ENCODE data around the gene TMEM41A.

TMEM41A gene

GRCh38 chr3:185498503-185499396 lies at the start of gene TMEM41A:
Gene TMEM41A (minus strand): TSS chr3:185499035. CDS start chr3:185498961, 74 bp downstream.
- DNase-seq: peak; percentile 89

DNA sequence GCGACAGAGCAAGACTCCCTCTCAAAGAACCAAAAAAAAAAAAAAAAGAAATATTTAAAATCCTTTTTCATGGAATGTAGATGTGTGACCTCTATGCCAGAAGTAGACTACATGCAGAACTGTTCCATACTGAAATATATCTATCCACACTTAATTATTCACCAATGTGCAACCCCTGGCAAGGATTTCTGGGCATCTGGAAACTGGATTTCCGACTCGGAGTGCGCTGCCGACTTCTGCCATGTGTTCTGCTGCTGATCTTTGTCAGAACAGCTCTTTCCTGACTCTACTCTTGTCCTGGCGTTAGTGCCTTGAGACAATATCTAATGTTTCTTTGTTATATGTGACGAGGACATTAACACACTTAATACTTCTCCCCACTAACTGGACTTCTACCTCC lies 41.9 kb upstream of the TMEM41A start:
- no peak for DNase-seq

- no peak for DNase-seq
These were observed 41.1 kb upstream of the TMEM41A start for GRCh38 chr3:185539934-185540333.

DNA sequence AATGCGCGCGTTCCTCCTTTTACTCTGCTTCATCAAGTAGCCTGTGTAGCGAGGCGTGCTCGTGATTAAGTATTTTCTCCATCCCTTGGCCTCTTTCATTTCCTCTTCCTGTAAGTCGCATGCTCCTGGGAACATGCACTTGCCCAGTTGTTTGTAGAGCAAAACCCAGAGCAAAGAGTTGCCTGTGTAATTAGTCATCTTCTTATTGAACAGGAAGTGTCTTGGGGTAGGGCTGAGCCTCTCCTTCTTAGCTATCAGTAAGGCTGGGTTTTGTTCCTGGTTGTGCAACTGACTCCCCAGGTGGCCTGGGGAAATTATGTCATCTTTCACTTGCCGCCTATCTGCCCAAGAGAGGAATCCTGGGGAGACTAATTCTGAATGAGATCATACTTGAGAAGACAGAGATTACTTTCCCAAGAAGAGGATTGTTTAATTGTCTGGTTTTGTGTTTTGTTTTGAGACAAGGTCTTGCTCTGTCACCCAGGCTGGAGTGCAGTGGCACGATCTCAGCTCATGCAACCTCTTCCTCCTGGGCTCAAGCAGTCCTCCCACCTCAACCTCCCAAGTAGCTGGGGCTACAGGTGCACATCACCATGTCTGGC lies 38.6 kb upstream of the TMEM41A start:
- no peak for DNase-seq

DNA sequence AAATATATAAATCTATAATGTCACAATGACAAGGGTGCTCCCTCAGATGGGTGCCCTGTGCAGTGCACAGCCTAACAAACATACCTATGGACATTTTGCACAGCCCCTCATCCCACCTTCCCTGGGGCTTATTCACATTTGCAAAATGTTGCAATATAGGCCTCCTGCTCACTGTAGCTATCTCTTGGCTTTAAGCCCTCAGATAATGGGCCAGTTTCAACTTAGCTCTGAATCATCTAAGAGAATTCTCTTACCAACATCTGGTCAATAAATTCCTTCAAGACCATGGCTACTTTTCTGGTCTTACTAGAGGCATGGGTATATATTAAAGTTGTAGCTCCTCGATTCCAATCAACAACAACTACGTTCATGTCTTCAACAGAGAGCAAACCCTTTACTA lies 35.7 kb upstream of the TMEM41A start:
- DNase-seq: no peak

DNA sequence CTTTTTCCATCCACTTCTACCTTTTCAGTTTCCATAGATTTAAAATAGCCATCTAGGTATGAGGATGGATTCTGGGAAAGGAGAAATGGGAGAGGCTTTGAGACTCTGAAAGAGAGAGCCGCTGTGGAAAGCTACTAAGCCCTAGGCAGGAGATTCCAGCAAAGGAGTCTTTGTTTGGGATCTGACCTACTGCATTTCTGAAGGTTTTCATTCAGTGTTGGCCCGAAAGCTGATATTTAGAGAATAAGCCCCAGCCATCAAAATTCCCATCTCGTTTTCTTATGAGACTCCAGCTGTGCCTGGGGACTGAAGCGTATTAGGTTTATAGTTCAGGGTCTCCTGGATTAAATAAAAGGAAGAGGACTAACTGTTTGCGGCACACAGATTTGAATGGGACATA lies 34.1 kb upstream of the TMEM41A start:
- no peak for DNase-seq

DNA sequence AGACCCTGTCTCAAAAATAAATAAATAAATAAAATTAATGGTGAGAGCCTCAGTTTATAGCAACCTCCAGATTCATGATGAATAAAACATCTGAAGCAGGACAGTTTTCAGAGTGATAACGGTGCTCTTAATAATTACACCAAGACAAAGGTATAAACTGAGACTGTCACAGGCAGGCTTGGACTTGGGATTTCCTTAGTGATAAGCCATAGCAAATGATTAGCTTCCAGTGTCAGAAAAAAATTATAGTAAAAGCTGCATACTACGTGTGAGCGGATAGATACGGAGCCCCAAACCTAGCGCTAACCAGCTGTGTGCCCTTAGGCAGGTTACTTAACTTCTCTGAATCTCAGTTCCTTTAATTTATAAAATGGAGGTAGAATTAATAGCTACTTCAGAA lies 32.0 kb upstream of the TMEM41A start:
- no peak for DNase-seq

GRCh38 chr3:185528532-185528931 lies 29.7 kb upstream of the TMEM41A start:
- DNase-seq: no peak

DNA sequence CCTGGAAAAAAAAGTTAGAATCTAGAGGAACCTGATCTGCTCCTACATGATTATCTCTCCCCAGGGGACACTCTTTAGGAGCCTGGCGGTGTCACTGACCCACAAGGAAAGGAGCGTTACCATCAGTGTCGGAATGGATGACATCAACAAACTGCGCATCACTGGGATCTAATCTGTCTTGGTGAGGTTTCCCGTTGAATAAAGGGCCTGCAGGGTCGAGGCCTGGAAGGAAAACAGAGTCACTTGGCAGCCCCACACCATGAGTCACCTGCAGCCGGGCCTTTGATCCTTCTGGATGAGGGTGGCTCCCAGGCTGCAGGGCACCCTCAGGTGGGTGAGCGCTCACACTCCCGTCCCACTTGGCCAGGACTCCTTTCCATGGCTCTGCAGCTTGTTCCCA lies 28.5 kb upstream of the TMEM41A start:
- no peak for DNase-seq

DNA sequence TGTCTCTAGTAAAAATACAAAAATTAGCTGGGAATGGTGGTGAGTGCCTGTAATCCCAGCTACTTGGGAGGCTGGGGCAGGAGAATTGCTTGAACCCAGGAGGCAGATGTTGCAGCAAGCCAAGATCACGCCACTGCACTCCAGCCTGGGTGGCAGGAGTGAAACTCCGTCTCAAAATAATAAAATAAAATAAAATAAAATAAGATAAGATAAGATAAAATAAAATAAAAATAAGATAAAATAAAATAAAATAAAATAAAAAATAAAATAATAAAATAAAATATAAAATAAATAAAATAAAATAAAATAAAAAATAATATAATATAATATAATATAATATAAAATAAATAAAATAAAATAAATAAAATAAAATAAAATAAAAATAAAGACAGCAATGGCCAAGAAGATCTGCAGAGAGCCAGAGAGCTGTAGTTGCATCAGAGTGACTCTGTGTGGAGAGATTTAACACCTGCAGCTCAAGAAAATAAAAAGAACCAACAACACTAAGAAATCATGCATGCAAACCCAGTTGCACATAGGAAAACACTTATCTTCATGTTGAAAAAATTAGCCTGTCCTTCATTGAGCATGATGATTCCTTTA lies 27.6 kb upstream of the TMEM41A start:
- DNase-seq: no peak

DNA sequence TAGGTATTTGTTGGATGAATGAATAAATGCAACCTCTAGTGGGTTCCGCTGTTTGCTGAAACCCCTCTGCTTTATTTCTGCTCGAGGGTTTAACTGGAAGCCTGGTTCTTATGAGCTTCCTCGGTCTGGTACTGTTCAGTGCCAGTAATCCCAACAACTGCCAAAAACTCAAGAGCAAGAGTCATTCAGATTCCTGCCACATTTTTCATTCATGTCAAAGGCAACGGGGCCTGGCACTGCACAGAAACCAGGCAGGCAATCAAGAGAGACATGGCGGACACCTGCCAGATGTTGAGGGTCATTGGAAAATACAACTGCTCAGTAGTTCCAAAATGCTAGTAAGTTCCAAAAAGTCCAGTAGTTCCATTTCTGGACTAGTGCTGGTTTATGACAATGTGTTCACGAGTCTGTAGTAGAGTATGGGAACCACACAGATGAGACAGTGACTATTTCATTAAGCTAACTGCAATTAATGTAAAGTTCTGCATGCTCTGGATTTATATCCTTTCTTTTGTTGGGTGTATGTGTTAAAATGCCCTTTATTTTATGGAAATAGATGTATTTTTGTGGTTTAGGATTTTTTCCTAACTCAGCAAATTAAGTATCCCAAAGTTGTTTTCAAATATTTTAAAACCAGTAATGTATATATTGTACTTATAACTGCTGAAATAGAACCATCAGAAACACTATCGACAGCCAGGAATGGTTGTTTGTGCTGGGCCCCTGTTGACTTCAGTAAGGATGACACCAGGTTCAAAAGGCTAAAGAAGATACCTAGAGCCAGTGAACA lies 22.7 kb upstream of the TMEM41A start:
- no peak for DNase-seq

DNA sequence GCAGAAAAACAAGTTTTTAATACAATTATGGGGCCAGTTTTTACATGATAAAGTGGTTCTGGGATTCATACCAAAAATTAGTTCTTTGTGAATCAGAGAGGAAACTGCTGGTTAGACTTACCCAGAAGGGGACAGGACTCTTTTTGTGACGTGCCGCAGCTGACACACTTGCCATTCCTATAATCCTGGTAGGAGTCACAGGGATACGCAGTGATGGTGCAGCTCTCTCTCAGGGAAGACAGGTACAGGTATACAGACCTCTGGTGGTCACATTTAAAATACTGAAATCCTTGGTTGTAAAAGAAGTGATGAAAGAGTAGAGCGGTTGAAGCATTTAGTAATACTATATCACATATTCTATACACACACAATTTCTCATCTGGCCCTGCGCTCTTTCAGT lies 20.2 kb upstream of the TMEM41A start:
- no peak for DNase-seq

- no peak for DNase-seq
These were observed 18.7 kb upstream of the TMEM41A start for GRCh38 chr3:185517387-185518130.

DNA sequence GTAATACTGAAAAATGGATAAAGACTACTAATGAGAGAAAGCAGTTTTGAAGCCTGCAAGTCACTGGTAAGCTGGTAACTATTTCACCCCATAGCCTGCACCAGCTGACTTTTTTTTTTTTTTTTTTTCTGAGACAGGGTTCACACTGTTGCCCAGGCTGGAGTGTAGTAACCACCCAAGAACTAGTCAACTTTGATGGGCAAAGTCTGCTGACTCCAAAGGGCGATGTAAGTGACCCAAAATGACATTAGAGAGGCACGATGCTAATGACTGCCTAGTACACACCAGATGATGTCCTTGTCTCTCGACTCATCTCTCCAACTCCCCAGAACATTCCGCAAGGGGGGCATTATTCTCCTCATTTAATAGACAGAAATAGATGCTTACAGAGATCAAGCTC lies 12.9 kb upstream of the TMEM41A start:
- DNase-seq: no peak

DNA sequence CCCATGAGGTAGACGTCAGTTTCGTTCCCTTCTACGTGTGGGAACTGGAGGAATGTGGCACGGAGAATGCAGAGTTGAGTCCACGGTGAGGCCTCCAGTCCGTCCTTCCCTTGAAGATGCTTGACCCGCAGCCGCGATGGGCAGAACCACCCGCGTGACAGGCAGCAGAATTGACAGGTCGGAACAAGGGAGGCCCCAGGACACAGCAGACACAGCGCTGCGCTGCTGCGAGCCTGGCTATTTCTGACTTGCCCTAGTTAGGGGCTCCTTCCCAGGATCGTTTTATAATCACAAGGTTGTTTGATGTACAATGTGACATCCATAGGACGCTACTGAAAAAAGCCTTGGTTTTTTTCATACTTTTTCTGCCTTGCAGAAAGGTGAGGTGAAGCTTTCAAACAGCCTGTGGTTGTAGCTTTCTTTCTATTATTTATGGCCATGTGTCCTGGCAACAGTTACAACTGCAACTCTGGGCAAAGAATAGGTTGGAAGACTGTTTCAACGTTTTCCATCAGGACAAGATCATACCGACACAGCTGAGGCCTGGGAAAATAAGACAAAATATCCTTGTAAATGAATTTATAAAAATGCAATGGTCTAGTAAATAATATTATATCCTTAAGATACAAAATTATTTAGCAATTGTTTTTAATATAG lies 9.6 kb upstream of the TMEM41A start:
- DNase-seq: no peak

GRCh38 chr3:185507883-185508282 lies 9.0 kb upstream of the TMEM41A start:
- no peak for DNase-seq

GRCh38 chr3:185504636-185505035 lies 5.8 kb upstream of the TMEM41A start:
- no peak for DNase-seq

- no peak for DNase-seq
These were observed 4.7 kb upstream of the TMEM41A start for GRCh38 chr3:185503521-185503920.

GRCh38 chr3:185502987-185503386 lies 4.2 kb upstream of the TMEM41A start:
- DNase-seq: no peak

- DNase-seq: no peak
These were observed 8.6 kb downstream of the TMEM41A start for GRCh38 chr3:185490241-185490640.

- DNase-seq: no peak
These were observed 9.4 kb downstream of the TMEM41A start for GRCh38 chr3:185489462-185489861.

DNA sequence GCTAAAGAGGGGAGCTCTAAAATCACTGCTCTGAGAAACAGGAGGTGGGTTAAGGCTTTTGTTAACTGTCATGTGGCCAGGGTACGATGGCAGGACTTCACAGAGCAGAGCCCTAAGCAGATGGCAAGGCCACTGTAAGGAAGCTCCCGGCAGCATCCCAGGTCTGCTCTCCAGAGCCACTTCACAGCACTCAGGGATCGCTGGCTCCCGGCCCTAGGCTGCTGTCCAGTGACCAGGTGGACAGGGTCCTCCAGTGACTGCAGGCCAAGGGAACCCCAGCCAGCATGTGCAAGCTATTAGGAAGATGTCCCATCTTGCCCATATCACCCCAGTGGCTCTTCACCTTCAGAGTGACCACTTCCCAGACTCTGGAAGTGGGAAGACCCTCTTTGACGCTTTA lies 10.4 kb downstream of the TMEM41A start:
- no peak for DNase-seq

All from NCI-H1436 (cell line).